Vagina (tissue), 2 donors: ENCODE data around the gene LENG8. TPM values are rescaled to one million over a fixed set of nuclear protein-coding genes. Genes with fewer than 3 reads are reported as not detected.
A peak's percentile ranks its signal among the peaks of the same experiment; 100 is the strongest.

Experiments
- DNase-seq, 2 donors: peaks; one replicate each; pipeline ENCODE4 v3.0.0-alpha.2; 2017; ENCODE audit errors: extremely low spot score in 2 of 2
- H3K27ac ChIP-seq: fragments of 200-600 bp; sonication (generic); one replicate; pipeline ENCODE4 v1.5.1; 2019
- H3K27me3 ChIP-seq: fragments of 200-600 bp; sonication (generic); one replicate; pipeline ENCODE4 v1.5.1; 2019
- H3K36me3 ChIP-seq, 2 donors: fragments of 200-600 bp; sonication (generic); one replicate each; pipeline ENCODE4 v1.5.1; 2017 to 2019
- H3K4me1 ChIP-seq: fragments of 200-600 bp; sonication (generic); one replicate; pipeline ENCODE4 v1.5.1; 2019
- H3K4me3 ChIP-seq, 2 donors: fragments of 200-600 bp; sonication (generic); 1 replicate in 1 of 2; 2 replicates in 1 of 2; pipeline ENCODE4 v1.5.1; 2016 to 2019
- H3K9me3 ChIP-seq: fragments of 200-600 bp; sonication (generic); one replicate; pipeline ENCODE4 v1.5.1; 2019
- POLR2A ChIP-seq, 2 donors: fragments of 450-650 bp; IDR thresholded peaks; one replicate each; pipeline ENCODE4 v1.6.1; 2017; ENCODE audit warnings: antibody characterized with exemption in 2 of 2, mild to moderate bottlenecking in 2 of 2, moderate library complexity in 2 of 2
- POLR2AphosphoS5 ChIP-seq, 2 donors: sonication (generic); formaldehyde crosslinking; IDR thresholded peaks; one replicate each; pipeline ENCODE4 v1.9.0; 2017; ENCODE audit warnings: antibody characterized with exemption in 2 of 2, mild to moderate bottlenecking in 2 of 2, low read depth in 1 of 2; ENCODE audit not compliant: insufficient read depth in 1 of 2
- intact Hi-C: fragments of 100-400 bp; cut with DNase I; formaldehyde crosslinking; loops from one replicate; pipeline ENCODE4 v1.15.1; 2023
- total RNA-seq: library from RNA; depleted of rRNA; stranded (reverse); fragments of >200 nt; gene quantifications from one replicate; pipeline ENCODE4 v1.2.3, GENCODE V29; 2016
- TF ChIP-seq, protein P1 (sequence below), 3 experiments: fragments of 450-650 bp in 2 of 3; fragments of 200-600 bp in 1 of 3; sonication (generic) in 1 of 3; IDR thresholded peaks; one replicate each; pipeline ENCODE4 v1.5.1; 2017 to 2019; ENCODE audit warnings: antibody characterized with exemption in 3 of 3, mild to moderate bottlenecking in 2 of 3, moderate library complexity in 2 of 3

LENG8 gene
- total RNA-seq, 1 donor from 2014 or later = 129 TPM

GRCh38 chr19:54431255-54431838, 17.7 kb upstream of the LENG8 start:
- Histone ChIP-seq H3K36me3 (no peaks in the 10 kb centered on the region), H3K27me3 (peaks cover 10% of the 10 kb centered on the region), H3K27ac (no peak overlapping the region), H3K4me1 (peaks cover 41% of the 10 kb centered on the region), H3K4me3 (peak overlapping the region; percentile 28 to 40), H3K9me3 (no peaks in the 10 kb centered on the region)
- DNase-seq = no peak
- no peak for TF ChIP-seq POLR2AphosphoS5 (IDR thresholded peaks at IDR 0.05; ENCODE audit: insufficient read depth in 1 of 2, low read depth in 1 of 2)
- TF ChIP-seq POLR2A (IDR thresholded peaks at IDR 0.05) = no peak
- TF ChIP-seq, protein P1, sequence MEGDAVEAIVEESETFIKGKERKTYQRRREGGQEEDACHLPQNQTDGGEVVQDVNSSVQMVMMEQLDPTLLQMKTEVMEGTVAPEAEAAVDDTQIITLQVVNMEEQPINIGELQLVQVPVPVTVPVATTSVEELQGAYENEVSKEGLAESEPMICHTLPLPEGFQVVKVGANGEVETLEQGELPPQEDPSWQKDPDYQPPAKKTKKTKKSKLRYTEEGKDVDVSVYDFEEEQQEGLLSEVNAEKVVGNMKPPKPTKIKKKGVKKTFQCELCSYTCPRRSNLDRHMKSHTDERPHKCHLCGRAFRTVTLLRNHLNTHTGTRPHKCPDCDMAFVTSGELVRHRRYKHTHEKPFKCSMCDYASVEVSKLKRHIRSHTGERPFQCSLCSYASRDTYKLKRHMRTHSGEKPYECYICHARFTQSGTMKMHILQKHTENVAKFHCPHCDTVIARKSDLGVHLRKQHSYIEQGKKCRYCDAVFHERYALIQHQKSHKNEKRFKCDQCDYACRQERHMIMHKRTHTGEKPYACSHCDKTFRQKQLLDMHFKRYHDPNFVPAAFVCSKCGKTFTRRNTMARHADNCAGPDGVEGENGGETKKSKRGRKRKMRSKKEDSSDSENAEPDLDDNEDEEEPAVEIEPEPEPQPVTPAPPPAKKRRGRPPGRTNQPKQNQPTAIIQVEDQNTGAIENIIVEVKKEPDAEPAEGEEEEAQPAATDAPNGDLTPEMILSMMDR (IDR thresholded peaks at IDR 0.05) = no peak
- intact Hi-C loops = no loop called here

DNA sequence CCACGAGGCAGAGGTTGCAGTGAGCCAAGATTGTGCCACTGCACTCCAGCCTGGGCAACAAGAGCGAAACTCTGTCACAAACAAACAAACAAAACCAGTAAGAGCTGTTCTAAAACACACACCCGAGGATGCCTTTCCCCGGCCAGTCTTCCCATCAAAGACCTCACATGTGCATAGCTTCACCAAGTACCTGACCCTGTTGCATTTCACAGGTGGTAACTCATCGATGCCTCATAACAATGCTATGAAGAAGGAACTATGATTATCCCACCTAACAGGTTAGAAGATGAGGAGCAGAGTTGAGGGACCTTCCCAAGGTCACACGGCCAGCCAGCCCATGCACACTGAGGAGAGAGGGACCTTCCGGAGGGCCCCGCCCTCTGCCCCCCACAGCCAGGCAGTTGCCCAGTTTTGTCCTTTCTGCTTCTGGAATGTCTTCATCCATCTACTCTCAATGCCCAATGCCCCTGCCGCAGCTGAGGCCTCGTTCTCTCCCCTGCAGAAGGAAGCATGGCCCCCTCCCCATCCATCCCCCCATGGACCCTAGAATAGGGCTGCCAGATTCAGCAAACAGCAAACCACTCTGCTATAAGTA, 16.8 kb upstream of the LENG8 start:
- intact Hi-C loops = no loop called here
- no peaks in the 10 kb centered on the region for H3K9me3 ChIP-seq
- peaks cover 10% of the 10 kb centered on the region for H3K27me3 ChIP-seq
- no peak for DNase-seq
- no peak overlapping the region for H3K27ac ChIP-seq
- peaks cover 44% of the 10 kb centered on the region for H3K4me1 ChIP-seq
- TF ChIP-seq, protein P1 (IDR thresholded peaks at IDR 0.05) = no peak
- no peak for TF ChIP-seq POLR2A (IDR thresholded peaks at IDR 0.05)
- TF ChIP-seq POLR2AphosphoS5 (IDR thresholded peaks at IDR 0.05; ENCODE audit: insufficient read depth in 1 of 2, low read depth in 1 of 2) = no peak
- no peak overlapping the region for H3K4me3 ChIP-seq
- H3K36me3 ChIP-seq = no peaks in the 10 kb centered on the region

- Histone ChIP-seq H3K9me3 (no peaks in the 10 kb centered on the region), H3K4me3 (no peak overlapping the region), H3K27me3 (peaks cover 7% of the 10 kb centered on the region), H3K27ac (no peak overlapping the region), H3K4me1 (peaks cover 44% of the 10 kb centered on the region), H3K36me3 (no peaks in the 10 kb centered on the region)
- intact Hi-C loops = no loop called here
- TF ChIP-seq, protein P1 (IDR thresholded peaks at IDR 0.05) = no peak
- no peak for TF ChIP-seq POLR2A (IDR thresholded peaks at IDR 0.05)
- no peak for TF ChIP-seq POLR2AphosphoS5 (IDR thresholded peaks at IDR 0.05; ENCODE audit: insufficient read depth in 1 of 2, low read depth in 1 of 2)
- no peak for DNase-seq
These were observed 15.3 kb upstream of the LENG8 start for GRCh38 chr19:54433697-54434096.

DNA sequence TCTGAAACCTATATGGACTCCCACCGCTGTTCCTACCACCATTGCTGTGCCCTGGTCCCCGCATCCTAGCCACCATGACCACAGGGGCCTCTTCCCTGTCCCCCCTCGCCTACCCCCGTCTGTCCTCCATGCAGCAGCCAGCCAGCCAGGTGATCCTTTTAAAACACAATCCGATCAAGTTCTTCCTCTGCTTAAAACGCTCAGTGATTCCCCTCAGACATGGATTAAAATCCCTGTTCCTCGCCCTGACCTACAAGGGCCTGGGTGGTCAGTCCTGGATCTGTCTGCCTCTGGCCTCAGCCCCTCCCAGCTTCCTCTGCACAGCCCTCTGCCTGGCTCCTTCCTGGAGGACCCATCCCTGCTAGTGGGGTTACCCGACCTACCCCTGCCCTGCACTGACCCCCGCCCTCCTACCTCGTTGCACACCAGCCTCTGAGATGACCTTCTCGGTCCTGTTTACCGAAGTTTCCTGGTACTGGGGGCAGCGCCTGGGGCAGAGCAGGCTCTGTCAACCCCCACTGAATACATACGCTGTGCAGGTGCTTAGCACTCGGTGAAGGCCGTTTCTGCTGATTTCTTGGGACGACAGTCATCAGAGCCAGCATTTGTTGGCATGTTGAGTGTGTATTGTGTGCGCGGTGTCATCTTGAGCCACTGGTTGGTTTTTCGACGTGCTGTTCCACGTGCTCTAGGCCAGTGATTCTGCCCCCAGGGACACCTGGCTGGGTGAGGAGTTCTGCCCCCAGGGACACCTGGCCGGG, 14.7 kb upstream of the LENG8 start:
- no peak overlapping the region for H3K4me3 ChIP-seq
- no peaks in the 10 kb centered on the region for H3K36me3 ChIP-seq
- no peak for DNase-seq
- H3K4me1 ChIP-seq = peaks cover 44% of the 10 kb centered on the region
- TF ChIP-seq POLR2A (IDR thresholded peaks at IDR 0.05) (no peak), POLR2AphosphoS5 (IDR thresholded peaks at IDR 0.05; ENCODE audit: insufficient read depth in 1 of 2, low read depth in 1 of 2) (no peak)
- TF ChIP-seq, protein P1 (IDR thresholded peaks at IDR 0.05) = no peak
- H3K27ac ChIP-seq = no peak overlapping the region
- intact Hi-C loops = no loop called here
- H3K9me3 ChIP-seq = no peaks in the 10 kb centered on the region
- H3K27me3 ChIP-seq = peaks cover 2% of the 10 kb centered on the region

DNA sequence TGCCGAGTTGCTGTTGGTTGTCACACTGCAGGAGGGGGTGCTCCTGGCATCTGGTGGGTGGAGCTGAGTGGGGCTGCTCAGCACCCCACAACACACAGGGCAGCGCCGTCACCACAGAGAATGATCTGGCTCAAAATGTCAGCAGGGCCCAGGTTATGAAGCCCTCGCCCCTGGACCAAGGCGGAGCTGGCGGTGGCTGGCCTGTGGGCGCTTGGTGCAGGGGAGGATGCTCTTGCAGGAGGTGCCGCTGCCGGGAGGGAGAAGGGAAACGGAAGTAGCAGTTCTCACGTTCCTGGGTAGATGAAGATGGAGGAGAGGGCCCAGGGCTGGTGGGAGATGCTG, 14.2 kb upstream of the LENG8 start:
- intact Hi-C loops = no loop called here
- Histone ChIP-seq H3K9me3 (no peaks in the 10 kb centered on the region), H3K27ac (no peak overlapping the region), H3K27me3 (no peaks in the 10 kb centered on the region), H3K36me3 (no peaks in the 10 kb centered on the region), H3K4me1 (peaks cover 43% of the 10 kb centered on the region), H3K4me3 (no peak overlapping the region)
- no peak for DNase-seq
- TF ChIP-seq POLR2AphosphoS5 (IDR thresholded peaks at IDR 0.05; ENCODE audit: insufficient read depth in 1 of 2, low read depth in 1 of 2) (no peak), POLR2A (IDR thresholded peaks at IDR 0.05) (no peak)
- TF ChIP-seq, protein P1 (IDR thresholded peaks at IDR 0.05) = no peak
